ENCODE measurements around the gene SFN. TPM values are rescaled to one million over a fixed set of nuclear protein-coding genes. Genes with fewer than 3 reads are reported as not detected.

Gene SFN
- total RNA-seq, 4 donors from 2014 or later = 0.36 to 1.5 TPM; not detected in 2

- Histone ChIP-seq H3K27ac (no peak overlapping the region), H3K36me3 (no peaks in the 10 kb centered on the region), H3K9me3 (no peaks in the 10 kb centered on the region), H3K4me3 (no peak overlapping the region), H3K27me3 (no peaks in the 10 kb centered on the region), H3K4me1 (peaks cover 8 to 9% of the 10 kb centered on the region in 2 donors)
- TF ChIP-seq, protein P1, sequence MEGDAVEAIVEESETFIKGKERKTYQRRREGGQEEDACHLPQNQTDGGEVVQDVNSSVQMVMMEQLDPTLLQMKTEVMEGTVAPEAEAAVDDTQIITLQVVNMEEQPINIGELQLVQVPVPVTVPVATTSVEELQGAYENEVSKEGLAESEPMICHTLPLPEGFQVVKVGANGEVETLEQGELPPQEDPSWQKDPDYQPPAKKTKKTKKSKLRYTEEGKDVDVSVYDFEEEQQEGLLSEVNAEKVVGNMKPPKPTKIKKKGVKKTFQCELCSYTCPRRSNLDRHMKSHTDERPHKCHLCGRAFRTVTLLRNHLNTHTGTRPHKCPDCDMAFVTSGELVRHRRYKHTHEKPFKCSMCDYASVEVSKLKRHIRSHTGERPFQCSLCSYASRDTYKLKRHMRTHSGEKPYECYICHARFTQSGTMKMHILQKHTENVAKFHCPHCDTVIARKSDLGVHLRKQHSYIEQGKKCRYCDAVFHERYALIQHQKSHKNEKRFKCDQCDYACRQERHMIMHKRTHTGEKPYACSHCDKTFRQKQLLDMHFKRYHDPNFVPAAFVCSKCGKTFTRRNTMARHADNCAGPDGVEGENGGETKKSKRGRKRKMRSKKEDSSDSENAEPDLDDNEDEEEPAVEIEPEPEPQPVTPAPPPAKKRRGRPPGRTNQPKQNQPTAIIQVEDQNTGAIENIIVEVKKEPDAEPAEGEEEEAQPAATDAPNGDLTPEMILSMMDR (IDR thresholded peaks at IDR 0.05 in 4 of 5, conservative IDR thresholded peaks at IDR 0.05 in 1 of 5) = no peak
- TF ChIP-seq POLR2A (IDR thresholded peaks at IDR 0.05) = no peak
- intact Hi-C loops (cut with DNase I; ENCODE audit: low total_unique reads) (no loop called here), in situ Hi-C loops (cut with MboI; ENCODE audit: low sequenced_read_pairs in 4 of 4) (no loop called here)
- ATAC-seq (no peak), DNase-seq (no peak)
Measured at GRCh38 chr1:26912147-26912490, 49.2 kb downstream of the SFN start.

DNA sequence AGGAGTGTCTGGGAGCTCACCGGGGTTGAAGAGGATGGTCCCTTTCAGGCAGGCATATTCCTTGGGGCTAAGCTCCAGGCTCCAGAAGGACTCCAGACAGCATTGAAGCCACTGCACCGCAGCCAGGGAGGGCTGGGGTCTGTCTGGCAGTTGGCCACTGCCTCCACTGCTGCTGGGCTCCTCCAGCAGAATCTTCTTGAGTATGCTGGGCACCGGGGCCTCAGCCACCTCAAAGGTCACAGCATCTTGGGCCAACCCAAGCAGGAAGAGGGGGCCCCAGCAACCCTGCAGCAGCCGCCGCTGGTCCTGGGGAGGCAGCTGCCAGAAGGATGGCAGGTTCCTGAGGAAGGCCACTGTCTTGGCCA, 50.4 kb downstream of the SFN start:
- peaks cover 8 to 9% of the 10 kb centered on the region in 2 donors for H3K4me1 ChIP-seq
- no peaks in the 10 kb centered on the region for H3K36me3 ChIP-seq
- in situ Hi-C loops (cut with MboI; ENCODE audit: low sequenced_read_pairs in 4 of 4) (no loop called here), intact Hi-C loops (cut with DNase I; ENCODE audit: low total_unique reads) (no loop called here)
- DNase-seq (no peak), ATAC-seq (peak in 1 of 2 donors; percentile 4)
- no peak for TF ChIP-seq POLR2A (IDR thresholded peaks at IDR 0.05)
- TF ChIP-seq, protein P1 (IDR thresholded peaks at IDR 0.05 in 4 of 5, conservative IDR thresholded peaks at IDR 0.05 in 1 of 5) = no peak
- no peaks in the 10 kb centered on the region for H3K9me3 ChIP-seq
- H3K4me3 ChIP-seq = peak overlapping the region in 1 of 4 donors; percentile 18
- H3K27ac ChIP-seq = peak overlapping the region; percentile 72 to 74 (median 73)
- no peaks in the 10 kb centered on the region for H3K27me3 ChIP-seq

Other genes with a start within 250 kb of the SFN start
- 10 to 100 TPM; 22.3 to 51.0 (median 35.0) TPM for gene ARID1A, start 167.1 kb upstream of the SFN start, total RNA-seq
- 10 to 100 TPM in 1 of 4 donors, 1 to 10 TPM in 3; 2.9 to 16.0 (median 5.8) TPM for gene PIGV, start 75.2 kb upstream of the SFN start, total RNA-seq
- 10 to 100 TPM in 3 of 4 donors, 1 to 10 TPM in 1; 8.1 to 16.3 (median 12.5) TPM for gene ZDHHC18, start 36.5 kb upstream of the SFN start, total RNA-seq
- 10 to 100 TPM in 1 of 4 donors, 1 to 10 TPM in 3; 8.9 to 10.0 (median 9.8) TPM for gene GPN2, start 27.1 kb downstream of the SFN start, total RNA-seq
- 10 to 100 TPM; 13.7 to 20.4 (median 16.9) TPM for gene GPATCH3, start 37.3 kb downstream of the SFN start, total RNA-seq
- under 1 TPM in 1 of 4 donors, not detected in 3; 0.31 TPM for gene NR0B2, start 50.8 kb downstream of the SFN start, total RNA-seq
- gene NUDC, start 58.6 kb downstream of the SFN start, total RNA-seq = 10 to 100 TPM; 39.9 to 83.5 (median 70.6) TPM
- gene KDF1, start 97.3 kb downstream of the SFN start, total RNA-seq = under 1 TPM in 1 of 4 donors, not detected in 3; 0.15 TPM
- gene TRNP1, start 130.5 kb downstream of the SFN start, total RNA-seq = 1 to 10 TPM; 1.2 to 5.1 (median 2.0) TPM
- 1 to 10 TPM in 3 of 4 donors, under 1 TPM in 1; 0.53 to 3.3 (median 1.5) TPM for gene TENT5B, start 149.7 kb downstream of the SFN start, total RNA-seq